ENCODE data around the gene OSGIN1. TPM values are rescaled to one million over a fixed set of nuclear protein-coding genes. Genes with fewer than 3 reads are reported as not detected.
A peak's percentile ranks its signal among the peaks of the same experiment; 100 is the strongest.

Gene OSGIN1
- polyA plus RNA-seq, 6 donors from 2014 or later, result 0.20 to 0.85 (median 0.24) TPM; not detected in 3

DNA sequence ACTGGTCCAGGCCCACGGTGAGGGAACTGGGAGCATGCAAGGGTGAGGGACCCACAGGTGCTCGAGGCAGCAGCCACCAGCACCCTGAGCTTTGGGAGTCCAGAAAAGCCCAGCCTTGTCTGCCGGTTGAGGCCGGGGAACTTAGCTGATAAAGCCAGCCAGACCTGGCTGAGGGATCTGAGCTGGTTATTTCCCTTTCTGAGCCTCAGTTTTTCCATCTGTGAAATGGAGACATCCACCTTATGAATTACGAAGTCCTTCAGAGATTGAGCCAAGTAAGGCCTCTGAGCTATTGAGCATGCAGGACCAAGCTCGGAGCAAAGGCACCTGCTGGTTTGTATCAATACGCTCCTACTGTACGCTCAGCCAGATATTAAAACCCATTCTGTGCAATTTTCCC lies 28.8 kb downstream of the OSGIN1 start:
- no peak for DNase-seq
- H3K4me1 Mint-ChIP-seq, result no peaks in the 10 kb centered on the region
- no peak overlapping the region for H3K4me3 Mint-ChIP-seq
- H3K36me3 Mint-ChIP-seq, result peaks cover 0 to 8% of the 10 kb centered on the region in 2 donors
- peaks cover 0 to 7% (median 4%) of the 10 kb centered on the region in 3 donors for H3K27me3 Mint-ChIP-seq
- peaks cover 6 to 20% (median 8%) of the 10 kb centered on the region in 7 donors for H3K9me3 Mint-ChIP-seq
- ATAC-seq (ENCODE audit: low read depth in 2 of 2), result no peak
- H3K27ac Mint-ChIP-seq, result no peak overlapping the region

DNA sequence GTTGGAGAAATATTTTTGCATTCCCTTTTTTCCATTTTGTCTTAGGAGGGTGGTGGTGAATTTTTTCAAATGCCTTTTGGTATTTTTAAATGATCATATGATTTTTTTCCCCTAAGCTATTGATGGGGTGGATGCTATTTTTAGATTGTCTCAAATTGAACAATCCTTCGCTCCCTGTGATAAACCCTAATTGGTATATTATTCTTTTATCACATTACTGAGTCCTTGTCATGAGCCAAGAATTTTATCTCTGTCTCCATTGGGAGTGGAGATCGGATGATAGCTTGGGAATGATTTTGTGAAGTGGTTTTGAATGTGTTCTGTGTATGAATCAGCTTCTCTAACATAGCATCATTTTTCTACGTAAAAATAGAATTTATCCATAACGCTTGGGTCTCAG lies 30.5 kb downstream of the OSGIN1 start:
- Mint-ChIP-seq H3K27ac (no peak overlapping the region), H3K9me3 (peaks cover under 1 to 11% (median 6%) of the 10 kb centered on the region in 7 donors), H3K27me3 (peaks cover 8 to 13% (median 9%) of the 10 kb centered on the region in 3 donors), H3K4me1 (no peaks in the 10 kb centered on the region), H3K36me3 (peaks cover 0 to 8% of the 10 kb centered on the region in 2 donors), H3K4me3 (no peak overlapping the region)
- DNase-seq (no peak), ATAC-seq (ENCODE audit: low read depth in 2 of 2) (no peak)

DNA sequence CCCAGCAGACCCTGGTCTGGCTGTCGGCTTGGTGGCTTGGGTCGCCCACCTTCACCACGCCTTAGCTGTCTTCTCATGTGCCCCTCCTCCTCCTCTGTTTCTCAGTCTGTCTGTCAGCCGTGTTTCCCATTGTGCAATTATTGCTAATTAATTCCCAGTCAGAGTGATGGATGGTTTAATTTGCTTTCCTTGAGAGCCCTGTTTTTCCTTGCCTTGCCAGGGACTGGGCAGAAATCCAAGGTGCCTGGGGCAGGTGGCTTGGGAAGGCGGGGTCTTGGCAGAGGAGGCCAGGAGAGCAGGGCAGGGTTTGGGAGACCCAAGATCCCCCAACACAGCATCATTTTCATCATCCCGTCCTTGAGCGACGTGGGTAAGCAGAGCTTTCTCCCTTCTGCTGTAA lies 36.3 kb downstream of the OSGIN1 start:
- DNase-seq (no peak), ATAC-seq (ENCODE audit: low read depth in 2 of 2) (no peak)
- Mint-ChIP-seq H3K4me3 (peak overlapping the region in 1 of 8 donors; percentile 51), H3K27ac (no peak overlapping the region), H3K9me3 (peaks cover 0 to 9% (median 0%) of the 10 kb centered on the region in 7 donors), H3K36me3 (no peaks in the 10 kb centered on the region), H3K27me3 (peaks cover 27 to 54% (median 53%) of the 10 kb centered on the region in 3 donors), H3K4me1 (no peaks in the 10 kb centered on the region)

DNA sequence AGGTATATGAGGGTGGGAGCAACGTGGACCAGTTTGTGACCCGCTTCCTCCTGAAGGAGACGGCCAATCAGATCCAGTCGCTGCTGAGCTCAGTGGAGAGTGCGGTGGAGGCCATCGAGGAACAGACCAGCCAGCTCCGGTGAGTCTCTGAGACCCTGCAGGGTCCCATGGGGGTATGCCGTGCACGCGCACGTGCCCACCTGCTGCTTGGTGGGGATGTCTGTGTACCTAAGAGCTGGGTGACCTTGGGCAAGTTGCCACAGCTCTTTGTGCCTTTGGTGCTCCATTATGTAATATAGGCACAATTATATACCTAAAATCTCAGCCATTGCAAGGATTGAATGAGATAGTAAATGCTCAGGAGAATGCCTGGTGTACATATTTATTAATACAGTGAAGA lies 37.5 kb downstream of the OSGIN1 start:
- H3K27me3 Mint-ChIP-seq, result peaks cover 27 to 63% (median 63%) of the 10 kb centered on the region in 3 donors
- peaks cover 0 to 1% (median 0%) of the 10 kb centered on the region in 3 donors for H3K4me1 Mint-ChIP-seq
- H3K27ac Mint-ChIP-seq, result no peak overlapping the region
- ATAC-seq (ENCODE audit: low read depth in 2 of 2) (no peak), DNase-seq (no peak)
- H3K9me3 Mint-ChIP-seq, result peaks cover 0 to 9% (median 0%) of the 10 kb centered on the region in 7 donors
- no peak overlapping the region for H3K4me3 Mint-ChIP-seq
- H3K36me3 Mint-ChIP-seq, result no peaks in the 10 kb centered on the region

DNA sequence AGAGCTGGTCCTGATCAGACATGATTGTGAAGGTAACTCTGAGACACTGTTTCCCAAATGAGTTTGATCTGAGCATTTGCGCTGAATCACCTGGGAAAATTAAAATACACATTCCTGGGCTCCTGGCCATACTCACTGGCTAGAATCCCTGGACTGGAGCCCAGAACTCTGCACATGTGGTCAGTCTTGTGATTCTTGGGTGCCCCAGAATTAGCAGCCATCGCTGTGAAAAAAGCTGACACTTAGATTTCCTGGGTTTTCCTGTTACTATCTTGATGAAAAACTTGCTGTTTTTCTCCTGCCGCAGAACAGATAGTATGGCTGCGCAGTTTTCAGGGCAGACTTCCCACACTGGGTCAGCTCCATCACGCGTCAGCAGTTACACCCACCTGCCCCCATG lies 39.6 kb downstream of the OSGIN1 start:
- H3K9me3 Mint-ChIP-seq, result peaks cover 0 to 9% (median 0%) of the 10 kb centered on the region in 7 donors
- H3K27me3 Mint-ChIP-seq, result peaks cover 34 to 76% (median 75%) of the 10 kb centered on the region in 3 donors
- no peaks in the 10 kb centered on the region for H3K36me3 Mint-ChIP-seq
- ATAC-seq (ENCODE audit: low read depth in 2 of 2) (no peak), DNase-seq (no peak)
- H3K27ac Mint-ChIP-seq, result no peak overlapping the region
- no peak overlapping the region for H3K4me3 Mint-ChIP-seq
- peaks cover 0 to 3% (median 0%) of the 10 kb centered on the region in 3 donors for H3K4me1 Mint-ChIP-seq

DNA sequence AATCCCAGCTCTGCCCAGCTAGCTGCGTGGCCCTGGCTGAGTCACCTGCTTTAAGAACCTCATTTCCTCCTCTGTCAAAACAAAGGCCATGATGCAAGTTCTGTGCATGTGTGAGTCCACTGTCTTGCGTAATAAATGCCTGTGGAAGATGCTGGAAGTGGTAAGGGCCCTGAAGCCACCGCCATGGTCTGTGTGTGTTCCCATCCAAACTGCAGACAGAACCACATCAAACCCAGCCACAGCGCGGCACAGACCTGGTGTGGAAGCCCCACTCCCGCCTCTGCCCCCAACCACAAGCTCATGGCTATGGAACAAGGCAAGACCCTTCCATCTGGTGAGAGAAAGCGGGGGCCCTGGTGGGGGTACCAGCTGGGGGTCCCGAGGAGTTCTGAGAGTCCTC lies 41.0 kb downstream of the OSGIN1 start:
- Mint-ChIP-seq H3K9me3 (peaks cover 0 to 9% (median 0%) of the 10 kb centered on the region in 7 donors), H3K4me3 (no peak overlapping the region), H3K4me1 (peaks cover 0 to 3% (median 0%) of the 10 kb centered on the region in 3 donors), H3K27ac (no peak overlapping the region), H3K36me3 (no peaks in the 10 kb centered on the region), H3K27me3 (peaks cover 22 to 79% (median 61%) of the 10 kb centered on the region in 3 donors)
- ATAC-seq (ENCODE audit: low read depth in 2 of 2), result no peak
- DNase-seq, result no peak

DNA sequence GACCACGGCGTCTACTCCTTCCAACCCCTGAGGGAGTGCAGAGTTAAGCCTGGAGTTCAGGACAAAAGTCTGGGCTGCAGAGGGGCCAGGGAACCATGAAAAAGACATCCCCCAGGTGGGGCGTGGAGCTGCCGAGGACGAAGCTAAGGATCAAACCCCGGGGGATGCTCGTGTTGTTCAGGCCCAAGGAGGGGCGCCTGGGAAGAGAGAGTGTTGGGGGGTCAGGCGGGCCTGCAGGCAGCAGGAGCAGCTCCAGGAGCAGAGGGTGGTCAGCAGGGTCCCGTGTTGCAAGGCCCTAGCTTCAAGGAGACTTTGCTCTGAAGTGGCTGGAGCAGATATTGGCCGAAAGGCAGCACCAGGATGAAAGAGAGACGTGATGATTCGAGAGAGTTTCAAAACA lies 41.7 kb downstream of the OSGIN1 start:
- Mint-ChIP-seq H3K4me1 (peaks cover 0 to 3% (median 0%) of the 10 kb centered on the region in 3 donors), H3K9me3 (peaks cover 0 to 9% (median 0%) of the 10 kb centered on the region in 7 donors), H3K27me3 (peaks cover 22 to 73% (median 55%) of the 10 kb centered on the region in 3 donors), H3K36me3 (no peaks in the 10 kb centered on the region), H3K4me3 (peak overlapping the region in 1 of 8 donors; percentile 55), H3K27ac (no peak overlapping the region)
- DNase-seq (no peak), ATAC-seq (ENCODE audit: low read depth in 2 of 2) (no peak)

DNA sequence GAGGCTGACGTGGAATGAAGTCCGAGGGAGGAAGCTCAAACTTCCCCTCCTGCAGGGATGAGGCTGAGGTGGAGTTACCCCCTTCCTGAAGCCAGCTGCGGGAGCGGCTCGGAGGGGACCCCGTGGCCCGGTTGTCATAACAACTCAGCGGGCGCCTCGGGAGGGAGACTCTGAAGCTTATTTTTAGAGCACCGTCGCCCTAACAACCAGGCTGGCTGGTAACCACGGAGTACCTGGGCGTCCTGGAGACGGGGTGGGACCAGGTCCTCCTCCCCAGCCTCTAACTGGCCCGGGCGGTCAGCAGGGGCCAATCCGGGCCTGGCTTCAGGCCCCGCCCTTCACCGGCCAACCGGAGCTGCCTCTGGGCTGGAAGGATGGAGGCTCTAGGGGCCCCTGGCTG lies 42.7 kb downstream of the OSGIN1 start:
- Mint-ChIP-seq H3K9me3 (peaks cover 0 to 9% (median 0%) of the 10 kb centered on the region in 7 donors), H3K27ac (no peak overlapping the region), H3K27me3 (peaks cover 18 to 69% (median 53%) of the 10 kb centered on the region in 3 donors), H3K36me3 (no peaks in the 10 kb centered on the region), H3K4me1 (peaks cover 0 to 3% (median 0%) of the 10 kb centered on the region in 3 donors), H3K4me3 (no peak overlapping the region)
- no peak for DNase-seq
- no peak for ATAC-seq (ENCODE audit: low read depth in 2 of 2)

DNA sequence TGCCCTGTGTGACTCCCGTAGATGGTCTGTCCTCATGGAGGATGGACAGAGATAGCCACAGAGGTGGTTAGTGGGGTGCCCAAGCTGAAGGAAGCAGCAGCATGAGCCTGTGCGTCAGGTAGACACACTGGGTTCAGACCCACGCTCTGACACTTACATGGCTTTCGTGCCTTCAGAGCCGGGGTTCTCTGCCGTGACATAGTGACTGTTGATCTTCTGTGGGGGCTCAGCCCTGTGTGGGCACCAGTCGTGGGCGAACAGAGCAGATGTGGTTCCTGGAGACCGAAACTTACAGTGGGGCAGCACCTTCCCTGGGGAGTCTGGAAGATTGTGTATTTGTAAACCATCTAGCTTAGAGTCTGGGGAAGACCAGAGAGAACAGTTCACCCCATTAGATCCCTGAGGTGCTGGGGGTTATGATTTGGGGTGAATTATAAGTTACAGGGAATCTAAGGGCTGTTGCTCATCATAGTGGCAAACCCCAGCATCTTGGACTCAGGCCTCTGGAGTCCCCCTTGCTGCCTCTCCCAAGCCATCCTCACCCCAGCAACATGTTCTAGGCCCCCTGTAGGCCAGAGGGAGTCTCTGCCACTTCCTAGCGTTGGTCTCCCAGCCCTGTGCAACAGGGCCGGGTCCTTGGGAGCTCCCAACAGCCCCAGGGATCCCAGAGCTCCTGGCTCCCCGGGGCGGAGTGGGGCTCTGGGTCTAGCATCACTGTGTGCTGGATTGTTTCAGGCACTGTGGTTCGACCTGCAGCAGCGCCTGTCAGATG lies 43.6 kb downstream of the OSGIN1 start:
- Mint-ChIP-seq H3K4me3 (no peak overlapping the region), H3K27ac (no peak overlapping the region), H3K4me1 (peaks cover 0 to 3% (median 0%) of the 10 kb centered on the region in 3 donors), H3K9me3 (peaks cover 0 to 9% (median 0%) of the 10 kb centered on the region in 7 donors), H3K36me3 (no peaks in the 10 kb centered on the region), H3K27me3 (peaks cover 18 to 62% (median 55%) of the 10 kb centered on the region in 3 donors)
- DNase-seq, result no peak
- no peak for ATAC-seq (ENCODE audit: low read depth in 2 of 2)

DNA sequence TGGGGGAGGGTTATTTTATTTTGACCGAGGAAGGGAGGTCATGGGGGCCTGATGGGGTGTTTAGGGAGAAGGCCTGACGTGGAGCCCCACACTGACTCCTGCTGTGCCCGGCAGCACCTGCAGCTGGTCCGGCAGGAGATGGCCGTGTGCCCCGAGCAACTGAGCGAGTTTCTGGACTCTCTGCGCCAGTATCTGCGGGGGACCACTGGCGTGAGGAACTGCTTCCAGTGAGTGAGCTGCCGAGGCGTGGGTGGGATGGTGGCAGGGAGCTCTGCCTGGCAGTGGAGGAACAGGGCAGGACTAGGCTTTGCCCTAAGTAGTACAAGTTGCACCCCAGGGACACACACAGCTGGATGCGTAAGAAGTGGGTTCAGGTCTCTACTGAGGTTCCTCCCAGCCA lies 45.1 kb downstream of the OSGIN1 start:
- Mint-ChIP-seq H3K27me3 (peaks cover 10 to 57% (median 54%) of the 10 kb centered on the region in 3 donors), H3K36me3 (no peaks in the 10 kb centered on the region), H3K27ac (peak overlapping the region in 1 of 6 donors; percentile 31), H3K4me1 (peaks cover 0 to 3% (median 0%) of the 10 kb centered on the region in 3 donors), H3K9me3 (no peaks in the 10 kb centered on the region), H3K4me3 (no peak overlapping the region)
- no peak for DNase-seq
- no peak for ATAC-seq (ENCODE audit: low read depth in 2 of 2)

DNA sequence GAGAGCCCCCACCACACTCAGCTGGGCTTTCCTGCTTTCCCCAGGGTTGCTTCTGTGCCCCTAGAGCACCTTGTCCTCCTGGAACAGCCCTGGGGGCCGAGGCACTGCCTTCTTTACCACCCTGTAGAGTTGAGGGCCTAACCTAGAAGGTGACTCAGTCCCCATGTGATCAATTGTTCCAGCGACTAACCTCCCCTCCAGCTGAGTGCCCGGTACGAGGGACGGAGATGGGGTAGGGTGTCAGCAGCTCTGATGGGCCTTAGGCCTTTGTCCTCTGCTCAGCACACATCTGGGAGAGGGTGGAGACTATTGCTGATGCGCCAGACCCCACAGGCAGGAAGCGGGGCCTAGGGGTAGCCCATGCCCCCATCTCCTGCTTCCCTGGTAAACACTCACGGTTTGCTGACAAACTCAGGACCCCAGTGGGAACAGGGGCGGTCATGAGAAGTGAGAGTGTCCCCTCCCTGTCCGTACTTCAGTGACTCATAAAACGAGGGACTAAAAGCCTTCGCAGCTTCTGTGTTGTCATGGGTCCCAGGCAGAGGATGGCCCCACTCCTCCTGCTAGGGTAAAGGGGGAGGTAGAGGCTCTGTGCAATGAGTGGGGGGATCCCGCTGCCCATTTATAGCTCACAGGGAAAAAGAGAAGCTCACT lies 48.1 kb downstream of the OSGIN1 start:
- no peaks in the 10 kb centered on the region for H3K36me3 Mint-ChIP-seq
- no peak for ATAC-seq (ENCODE audit: low read depth in 2 of 2)
- H3K9me3 Mint-ChIP-seq, result no peaks in the 10 kb centered on the region
- DNase-seq, result no peak
- no peak overlapping the region for H3K4me3 Mint-ChIP-seq
- no peaks in the 10 kb centered on the region for H3K4me1 Mint-ChIP-seq
- peaks cover 14 to 51% (median 31%) of the 10 kb centered on the region in 3 donors for H3K27me3 Mint-ChIP-seq
- no peak overlapping the region for H3K27ac Mint-ChIP-seq

DNA sequence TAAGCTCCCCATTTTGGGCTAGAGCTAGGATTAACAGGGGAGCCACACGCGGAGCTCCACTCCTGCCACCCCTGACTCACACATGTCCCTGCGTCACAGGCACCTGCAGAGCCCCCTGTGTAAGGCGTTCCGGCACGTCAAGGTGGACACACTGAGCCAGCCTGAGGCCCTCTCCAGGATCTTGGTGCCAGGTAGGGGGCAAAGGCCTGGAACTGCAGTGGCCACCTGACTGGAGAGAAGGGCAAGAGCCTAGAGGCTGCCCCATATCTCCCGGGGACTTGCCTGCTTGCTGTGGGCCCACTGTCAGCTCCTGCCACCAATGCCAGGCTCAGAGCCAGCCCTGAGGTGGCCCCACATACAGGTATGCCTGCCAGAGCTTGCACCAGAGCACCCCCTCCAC lies 48.7 kb downstream of the OSGIN1 start:
- Mint-ChIP-seq H3K27ac (no peak overlapping the region), H3K9me3 (no peaks in the 10 kb centered on the region), H3K27me3 (peaks cover 11 to 50% (median 29%) of the 10 kb centered on the region in 3 donors), H3K4me1 (no peaks in the 10 kb centered on the region), H3K4me3 (no peak overlapping the region), H3K36me3 (no peaks in the 10 kb centered on the region)
- no peak for ATAC-seq (ENCODE audit: low read depth in 2 of 2)
- DNase-seq, result no peak

DNA sequence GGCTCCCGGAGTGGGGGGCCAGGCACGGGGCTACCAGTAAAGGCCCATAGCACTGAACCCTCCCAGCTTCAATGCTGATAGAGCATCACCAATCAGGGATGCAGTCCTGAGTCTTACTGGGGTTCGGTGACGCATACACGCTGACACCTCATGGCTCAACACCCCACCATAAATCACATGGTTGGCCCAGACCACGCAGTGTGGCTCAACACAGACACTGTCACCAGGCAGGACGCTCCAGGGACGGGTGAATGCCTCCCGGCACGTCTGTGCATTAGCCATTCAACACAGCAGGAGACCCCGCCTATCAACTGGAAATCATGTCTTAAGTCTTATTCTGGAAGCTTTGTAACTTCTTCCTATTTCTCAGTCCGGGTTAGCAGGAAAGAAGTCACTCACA lies 50.0 kb downstream of the OSGIN1 start:
- Mint-ChIP-seq H3K27me3 (peaks cover 11 to 45% (median 33%) of the 10 kb centered on the region in 3 donors), H3K27ac (peak overlapping the region in 1 of 6 donors; percentile 18), H3K9me3 (no peaks in the 10 kb centered on the region), H3K36me3 (no peaks in the 10 kb centered on the region), H3K4me3 (no peak overlapping the region), H3K4me1 (no peaks in the 10 kb centered on the region)
- no peak for ATAC-seq (ENCODE audit: low read depth in 2 of 2)
- DNase-seq, result no peak

DNA sequence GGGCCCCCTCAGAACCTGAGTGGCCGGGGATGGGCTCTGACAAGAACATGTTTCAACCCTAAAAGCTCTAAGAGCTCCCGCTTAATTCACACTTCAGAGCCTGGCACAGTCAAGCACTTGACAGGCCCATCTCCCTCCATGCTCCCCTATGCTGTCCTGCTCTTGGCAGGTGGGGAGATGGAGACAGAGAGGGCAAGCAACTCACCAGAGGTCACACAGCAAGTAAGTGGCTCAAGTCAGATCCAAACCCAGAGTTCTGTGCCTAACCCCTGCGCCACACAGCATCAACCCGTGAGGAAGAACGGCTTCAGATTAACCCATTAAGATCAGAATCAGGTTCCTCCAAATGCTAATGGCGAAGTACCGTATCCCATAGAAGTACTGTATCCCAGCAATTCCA lies 51.4 kb downstream of the OSGIN1 start:
- Mint-ChIP-seq H3K36me3 (no peaks in the 10 kb centered on the region), H3K9me3 (no peaks in the 10 kb centered on the region), H3K27ac (no peak overlapping the region), H3K27me3 (peaks cover 15 to 39% (median 33%) of the 10 kb centered on the region in 3 donors), H3K4me3 (no peak overlapping the region), H3K4me1 (no peaks in the 10 kb centered on the region)
- ATAC-seq (ENCODE audit: low read depth in 2 of 2) (no peak), DNase-seq (no peak)

Data from naive B cell (primary cell).